HAP-1 (cell line): ENCODE measurements around the gene APOC3.

ENCODE experiments used
- DNase-seq, 2 experiments: peaks; one replicate each; pipeline ENCODE4 v3.0.0-alpha.2; 2016 to 2020; ENCODE audit warnings: low spot score in 2 of 2
- H3K27me3 ChIP-seq: fragments of 250-450 bp; sonication (Bioruptor Pico); 2 replicates; pipeline ENCODE4 v1.5.1; 2020; ENCODE audit warnings: low read depth, mild to moderate bottlenecking, moderate library complexity
- H3K36me3 ChIP-seq: fragments of 250-450 bp; sonication (Bioruptor Pico); replicated peaks from 2 replicates; pipeline ENCODE4 v1.5.1; 2020; ENCODE audit warnings: mild to moderate bottlenecking
- H3K4me1 ChIP-seq: fragments of 250-450 bp; sonication (Bioruptor Pico); 2 replicates; pipeline ENCODE4 v1.5.1; 2020; ENCODE audit warnings: mild to moderate bottlenecking
- H3K4me3 ChIP-seq: fragments of 250-450 bp; sonication (Bioruptor Pico); 2 replicates; pipeline ENCODE4 v1.5.1; 2020; ENCODE audit warnings: mild to moderate bottlenecking, moderate library complexity
- H3K9me3 ChIP-seq: fragments of 250-450 bp; sonication (Bioruptor Pico); 2 replicates; pipeline ENCODE4 v1.5.1; 2020; ENCODE audit warnings: mild to moderate bottlenecking, moderate library complexity
- in situ Hi-C: fragments of 300-500 bp; cut with MboI; formaldehyde crosslinking; loops from 3 replicates; pipeline ENCODE4 v1.14.3; 2020; ENCODE audit warnings: low sequenced_read_pairs, inconsistent platforms, mixed read lengths

APOC3 gene

GRCh38 chr11:116840224-116840745 is 10.6 kb downstream of the APOC3 start:
- H3K4me1 ChIP-seq: peaks cover 5% of the 10 kb centered on the region
- no peak overlapping the region for H3K4me3 ChIP-seq
- no peaks in the 10 kb centered on the region for H3K9me3 ChIP-seq
- H3K36me3 ChIP-seq: no peaks in the 10 kb centered on the region; the same call in none of the 2 replicates
- H3K27me3 ChIP-seq: no peaks in the 10 kb centered on the region
- in situ Hi-C loops: no loop called here
- no peak for DNase-seq

DNA sequence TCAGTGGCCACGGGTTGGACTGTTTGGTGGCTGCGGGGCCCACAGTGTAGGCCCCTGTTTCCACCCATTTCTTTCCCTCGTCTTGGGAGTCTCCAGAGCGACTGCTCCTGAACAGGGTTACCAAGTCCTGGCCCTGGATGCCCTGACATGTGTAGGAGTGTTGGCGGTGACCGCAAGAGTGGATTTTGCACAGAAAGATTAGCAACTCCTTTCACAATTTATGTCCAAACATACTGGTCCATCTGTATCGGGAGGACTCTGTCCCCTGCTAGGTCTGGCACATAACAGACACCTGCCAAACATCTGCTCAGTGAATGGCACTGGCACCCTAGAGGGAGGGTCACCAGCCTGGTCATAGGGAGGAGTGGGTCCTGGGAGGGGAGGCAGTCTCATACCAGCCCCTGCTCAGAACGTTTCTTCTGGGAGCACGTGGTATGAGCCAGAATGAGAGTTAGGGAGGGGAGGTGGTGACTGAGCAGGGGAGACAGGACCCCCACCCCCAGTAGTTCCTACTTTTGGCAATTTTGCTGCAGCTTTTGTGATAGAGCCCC is 11.1 kb downstream of the APOC3 start:
- H3K9me3 ChIP-seq: no peaks in the 10 kb centered on the region
- in situ Hi-C loops: no loop called here
- no peak overlapping the region for H3K4me3 ChIP-seq
- H3K4me1 ChIP-seq: no peaks in the 10 kb centered on the region; the same call in 1 of the 2 replicates
- no peaks in the 10 kb centered on the region for H3K27me3 ChIP-seq
- DNase-seq: no peak
- peaks cover 2% of the 10 kb centered on the region for H3K36me3 ChIP-seq

DNA sequence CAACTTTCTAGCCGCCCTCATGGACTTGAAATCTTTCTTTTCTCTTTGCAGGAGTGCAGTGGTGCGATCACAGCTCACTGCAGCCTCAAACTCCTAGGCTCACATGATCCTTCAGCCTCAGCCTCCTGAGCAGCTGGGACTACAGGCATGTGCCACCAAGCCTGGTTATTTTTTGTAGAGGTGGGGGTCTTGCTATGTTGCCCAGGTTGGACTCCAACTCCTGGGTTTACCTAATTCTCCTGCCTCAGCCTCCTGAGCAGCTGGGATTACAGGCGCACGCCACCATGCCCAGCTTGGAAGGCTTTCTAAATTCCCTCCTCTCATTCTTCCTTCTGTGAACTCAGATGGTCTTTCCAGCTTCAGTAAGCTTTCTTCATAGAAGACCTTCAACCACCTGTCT is 12.4 kb downstream of the APOC3 start:
- no peaks in the 10 kb centered on the region for H3K4me1 ChIP-seq
- H3K4me3 ChIP-seq: no peak overlapping the region
- peaks cover 11% of the 10 kb centered on the region for H3K36me3 ChIP-seq
- H3K27me3 ChIP-seq: no peaks in the 10 kb centered on the region
- no peaks in the 10 kb centered on the region for H3K9me3 ChIP-seq
- in situ Hi-C loops: no loop called here
- no peak for DNase-seq

- no peaks in the 10 kb centered on the region for H3K9me3 ChIP-seq
- no peak for DNase-seq
- in situ Hi-C loops: no loop called here
These were observed 13.2 kb downstream of the APOC3 start for GRCh38 chr11:116842909-116843308.

DNA sequence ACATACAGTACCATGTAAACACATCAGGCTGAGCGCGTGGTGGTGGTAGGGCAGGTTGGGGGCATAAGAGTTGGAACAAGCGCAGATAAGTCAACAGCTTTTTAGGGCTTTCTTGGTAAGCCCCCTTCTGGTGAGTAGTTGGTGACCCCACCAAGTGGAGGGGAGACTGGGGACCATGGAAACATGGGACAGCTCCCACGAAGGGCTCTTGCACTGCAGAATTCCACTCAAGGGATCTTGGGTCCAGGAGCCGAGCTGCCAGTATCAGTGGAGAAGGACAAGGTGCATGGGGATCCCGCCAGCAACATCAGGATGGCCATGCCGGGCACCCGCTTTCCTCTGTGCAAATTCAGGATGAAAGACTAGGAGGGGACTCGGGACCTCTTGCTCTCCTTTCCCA is 14.0 kb downstream of the APOC3 start:
- DNase-seq: no peak
- Histone ChIP-seq H3K4me3 (no peak overlapping the region), H3K9me3 (no peaks in the 10 kb centered on the region), H3K36me3 (peaks cover 14% of the 10 kb centered on the region), H3K27me3 (no peaks in the 10 kb centered on the region), H3K4me1 (no peaks in the 10 kb centered on the region)
- in situ Hi-C loops: no loop called here

More at GRCh38 chr11:116842909-116843308, 13.2 kb downstream of the APOC3 start:
- no peaks in the 10 kb centered on the region for H3K4me1 ChIP-seq
- no peaks in the 10 kb centered on the region for H3K27me3 ChIP-seq
- H3K36me3 ChIP-seq: peaks cover 14% of the 10 kb centered on the region
- no peak overlapping the region for H3K4me3 ChIP-seq

GRCh38 chr11:116844722-116845121 is 15.0 kb downstream of the APOC3 start:
- no peak overlapping the region for H3K4me3 ChIP-seq
- no peaks in the 10 kb centered on the region for H3K4me1 ChIP-seq
- in situ Hi-C loops: no loop called here
- H3K9me3 ChIP-seq: no peaks in the 10 kb centered on the region
- H3K36me3 ChIP-seq: peaks cover 14% of the 10 kb centered on the region
- no peak for DNase-seq
- H3K27me3 ChIP-seq: no peaks in the 10 kb centered on the region

DNA sequence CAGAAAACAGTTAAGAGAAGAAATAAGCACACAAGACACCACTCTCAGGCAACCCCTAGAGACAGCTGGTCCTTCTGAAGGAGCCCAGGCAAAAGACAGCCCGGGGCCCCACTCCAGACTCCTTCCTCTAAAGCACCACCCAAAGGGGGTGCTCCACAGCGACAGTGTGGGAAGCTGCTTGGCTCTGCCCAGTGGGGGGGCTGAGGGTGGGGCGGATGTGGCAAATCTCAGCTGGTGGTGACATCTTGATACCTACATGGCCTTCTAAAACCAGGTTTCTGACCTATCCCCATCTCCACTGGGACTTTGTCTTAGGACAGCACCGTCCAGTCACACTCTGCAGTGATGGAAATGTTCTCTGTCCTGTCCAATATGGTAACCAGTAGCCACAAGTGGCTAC is 17.9 kb downstream of the APOC3 start:
- H3K27me3 ChIP-seq: no peaks in the 10 kb centered on the region
- no peak for DNase-seq
- H3K36me3 ChIP-seq: peaks cover 14% of the 10 kb centered on the region
- H3K9me3 ChIP-seq: no peaks in the 10 kb centered on the region
- in situ Hi-C loops: no loop called here
- H3K4me1 ChIP-seq: no peaks in the 10 kb centered on the region
- H3K4me3 ChIP-seq: no peak overlapping the region

DNA sequence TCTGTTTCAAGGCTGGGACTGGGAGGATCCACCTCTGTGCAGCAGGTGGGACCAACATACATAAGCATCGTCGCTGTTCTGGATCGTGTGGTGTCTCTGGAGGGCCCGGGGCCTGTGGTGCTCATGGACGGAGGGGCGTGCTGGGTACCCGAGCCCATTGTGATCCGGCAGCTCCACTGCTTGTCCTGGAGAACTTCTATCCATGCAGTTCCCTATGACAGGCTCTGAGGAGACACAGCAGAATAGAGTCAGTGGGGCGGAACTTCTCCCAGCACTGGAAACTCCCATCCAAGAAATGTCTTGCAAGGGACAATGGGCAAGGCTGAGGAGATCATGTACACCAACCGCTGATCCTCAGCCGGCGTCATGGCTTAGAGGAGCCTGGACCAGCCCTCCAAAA is 19.4 kb downstream of the APOC3 start:
- no peaks in the 10 kb centered on the region for H3K9me3 ChIP-seq
- H3K4me1 ChIP-seq: no peaks in the 10 kb centered on the region
- in situ Hi-C loops: no loop called here
- H3K4me3 ChIP-seq: no peak overlapping the region
- peaks cover 14% of the 10 kb centered on the region for H3K36me3 ChIP-seq
- DNase-seq: no peak
- H3K27me3 ChIP-seq: no peaks in the 10 kb centered on the region

- Histone ChIP-seq H3K4me3 (no peak overlapping the region), H3K9me3 (no peaks in the 10 kb centered on the region), H3K36me3 (peaks cover 14% of the 10 kb centered on the region), H3K27me3 (no peaks in the 10 kb centered on the region), H3K4me1 (no peaks in the 10 kb centered on the region)
- in situ Hi-C loops: no loop called here
- DNase-seq: no peak
These were observed 19.8 kb downstream of the APOC3 start for GRCh38 chr11:116849486-116849885.

- H3K9me3 ChIP-seq: no peaks in the 10 kb centered on the region
- H3K27me3 ChIP-seq: no peaks in the 10 kb centered on the region
- in situ Hi-C loops: no loop called here
- no peaks in the 10 kb centered on the region for H3K4me1 ChIP-seq
- H3K36me3 ChIP-seq: peaks cover 8% of the 10 kb centered on the region
- DNase-seq: no peak
- no peak overlapping the region for H3K4me3 ChIP-seq
These were observed 21.9 kb downstream of the APOC3 start for GRCh38 chr11:116851626-116852025.

- in situ Hi-C loops: no loop called here
- DNase-seq: no peak
- H3K27me3 ChIP-seq: no peaks in the 10 kb centered on the region
- no peaks in the 10 kb centered on the region for H3K9me3 ChIP-seq
- no peak overlapping the region for H3K4me3 ChIP-seq
- H3K36me3 ChIP-seq: peaks cover 6% of the 10 kb centered on the region; the same call in 1 of the 2 replicates
- no peaks in the 10 kb centered on the region for H3K4me1 ChIP-seq
These were observed 22.7 kb downstream of the APOC3 start for GRCh38 chr11:116852261-116853031.

DNA sequence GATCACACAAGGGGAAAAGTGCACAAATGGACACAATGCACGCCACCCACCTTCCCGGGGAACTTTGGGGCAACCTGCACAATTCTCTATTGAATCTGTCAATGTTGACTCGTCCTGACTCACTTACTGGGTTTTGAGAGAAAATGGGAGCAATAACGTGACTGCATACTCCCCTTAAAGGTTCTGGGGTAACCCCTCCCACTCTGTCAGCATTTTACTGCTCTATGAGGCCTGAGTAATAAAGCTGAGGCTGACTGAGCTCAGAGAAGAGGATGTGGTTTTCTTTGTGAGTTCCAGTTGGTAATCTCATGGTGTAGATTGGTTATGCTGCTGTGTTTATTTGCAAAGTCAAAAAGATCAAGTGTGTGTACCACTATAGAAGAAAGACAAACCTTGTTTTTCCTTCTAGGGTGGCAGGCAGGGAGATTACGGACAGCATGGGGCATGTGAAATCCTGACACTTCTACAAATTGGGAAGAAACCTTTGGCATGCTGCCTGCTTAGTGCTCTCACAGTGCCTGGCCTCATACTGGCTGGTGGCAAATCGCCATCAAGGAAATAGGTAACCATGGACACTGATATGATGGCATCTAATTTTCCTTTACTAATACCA is 23.9 kb downstream of the APOC3 start:
- Histone ChIP-seq H3K36me3 (peaks cover 10% of the 10 kb centered on the region), H3K27me3 (no peaks in the 10 kb centered on the region), H3K9me3 (no peaks in the 10 kb centered on the region), H3K4me1 (no peaks in the 10 kb centered on the region), H3K4me3 (no peak overlapping the region)
- no peak for DNase-seq
- in situ Hi-C loops: no loop called here

- Histone ChIP-seq H3K4me1 (no peaks in the 10 kb centered on the region), H3K4me3 (no peak overlapping the region), H3K27me3 (no peaks in the 10 kb centered on the region), H3K9me3 (no peaks in the 10 kb centered on the region), H3K36me3 (peaks cover 15% of the 10 kb centered on the region)
- no peak for DNase-seq
- in situ Hi-C loops: no loop called here
These were observed 25.7 kb downstream of the APOC3 start for GRCh38 chr11:116855413-116855812.

DNA sequence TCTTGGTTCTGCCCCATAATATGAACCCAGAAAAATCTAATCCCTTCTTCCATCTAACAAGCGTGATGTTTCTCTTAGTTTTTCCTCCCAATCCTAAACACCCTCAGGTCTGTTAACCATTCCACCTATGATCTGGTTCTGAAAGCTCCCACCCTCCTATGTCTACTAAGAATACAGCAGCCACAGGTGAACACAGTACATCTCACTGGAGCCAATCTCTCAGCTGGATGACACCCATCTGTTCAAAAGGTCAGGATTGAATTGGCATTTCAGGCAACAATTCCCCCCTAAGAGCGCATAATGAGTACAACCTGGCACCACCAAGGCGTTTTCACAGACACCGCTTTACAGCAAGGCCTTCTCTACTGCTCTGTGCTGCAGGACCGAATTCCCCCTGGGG is 26.7 kb downstream of the APOC3 start:
- Histone ChIP-seq H3K27me3 (no peaks in the 10 kb centered on the region), H3K9me3 (no peaks in the 10 kb centered on the region), H3K4me1 (no peaks in the 10 kb centered on the region), H3K36me3 (peaks cover 23% of the 10 kb centered on the region), H3K4me3 (no peak overlapping the region)
- DNase-seq: no peak
- in situ Hi-C loops: no loop called here
